Adrenal gland (tissue), 12 donors: ENCODE measurements around the gene ANK3. TPM values are rescaled to one million over a fixed set of nuclear protein-coding genes. Genes with fewer than 3 reads are reported as not detected.

ENCODE experiments used
- DNase-seq, 7 donors: peaks; one replicate each; pipeline ENCODE4 v3.0.0-alpha.2; 2019 to 2020
- H3K27ac ChIP-seq, 5 donors: fragments of 200-600 bp; sonication (generic) in 4 of 5; 1 replicate in 3 of 5; 2 replicates in 2 of 5; pipeline versions ENCODE4 v1.5.1 to v1.8.0; 2016 to 2020; ENCODE audit warnings: mild to moderate bottlenecking in 1 of 5
- H3K27me3 ChIP-seq: fragments of 200-600 bp; 2 replicates; pipeline ENCODE4 v1.8.0; 2021
- H3K36me3 ChIP-seq, 2 donors: fragments of 200-600 bp; replicated peaks in 1 of 2; 1 replicate in 1 of 2; 2 replicates in 1 of 2; pipeline versions ENCODE4 v1.5.1 to v1.8.0; 2018 to 2022
- H3K4me1 ChIP-seq, 2 donors: fragments of 200-600 bp; replicated peaks in 1 of 2; 1 replicate in 1 of 2; 2 replicates in 1 of 2; pipeline versions ENCODE4 v1.5.1 to v1.8.0; 2018 to 2021
- H3K4me3 ChIP-seq, 4 donors: fragments of 200-600 bp; sonication (generic) in 3 of 4; one replicate each; pipeline ENCODE4 v1.5.1; 2016 to 2018
- H3K9me3 ChIP-seq, 3 donors: fragments of 200-600 bp; sonication (generic) in 1 of 3; replicated peaks in 1 of 3; 1 replicate in 2 of 3; 2 replicates in 1 of 3; pipeline versions ENCODE4 v1.5.1 to v1.8.0; 2016 to 2021
- POLR2A ChIP-seq, 2 donors: fragments of 450-650 bp; IDR thresholded peaks; one replicate each; pipeline ENCODE4 v1.6.1; 2017; ENCODE audit warnings: antibody characterized with exemption in 2 of 2, mild to moderate bottlenecking in 2 of 2, moderate library complexity in 1 of 2
- WGBS, 4 donors: extraction: QIAGEN DNeasy Blood & Tissue Kit in 2 of 4; methylation state at CpG; one replicate each; pipeline versions ENCODE4 v1.1.5 to v1.1.7; 2013 to 2017; 5-methylcytosine and 5-hydroxymethylcytosine counted together
- intact Hi-C, 2 donors: fragments of 100-400 bp; cut with DNase I; formaldehyde crosslinking; loops; one replicate each; pipeline versions ENCODE4 v1.14.1 to v1.15.0; 2022 to 2023
- polyA plus RNA-seq, 3 donors: library from polyadenylated mRNA; stranded (reverse); fragments of 200-250 nt in 2 of 3; fragments of 350-450 nt in 1 of 3; fragmentation: Illumina TruSeq in 1 of 3; extraction: RNeasy Lipid Tissue Mini Kit (QIAGEN cat#74804) in 1 of 3; gene quantifications; one replicate each; pipeline ENCODE4 v1.2.3, GENCODE V29; 2013 to 2014
- total RNA-seq, 9 donors: library from RNA; depleted of rRNA in 4 of 9; stranded (reverse); fragments of >200 nt in 4 of 9; fragments of 120-200 nt in 1 of 9; fragmentation: NEBNext Ultra II Directional in 1 of 9; extraction: Animal tissue kit (Norgen Biotek cat#: 25700) in 1 of 9; gene quantifications; one replicate each; pipeline versions ENCODE4 v1.1.0 to v1.2.4, GENCODE V29; 2013 to 2023
- TF ChIP-seq, protein P1 (sequence below), 6 experiments: fragments of 450-650 bp in 4 of 6; fragments of 200-600 bp in 2 of 6; sonication (generic) in 1 of 6; IDR thresholded peaks; 1 replicate in 5 of 6; 2 replicates in 1 of 6; pipeline versions ENCODE4 v1.5.1 to v1.8.0; 2016 to 2021; ENCODE audit warnings: antibody characterized with exemption in 6 of 6, mild to moderate bottlenecking in 2 of 6, moderate library complexity in 1 of 6
- donor health status: healthy with polysubstance abuse.
- donor health status: Bipolar disorder and iron deficiency.
- donor health status: DM: yes; HTN: yes; CAD: no.
- donor health status: DM: no; HTN: no; CAD: no.
- donor health status: DM: no; HTN: no; CAD: no.
- donor health status: DM: yes; HTN: yes; CAD: no.

The ANK3 gene
- total and polyA plus RNA-seq, 12 donors, result 2.6 to 48.1 (median 15.2) TPM

- Histone ChIP-seq H3K27me3 (no peaks in the 10 kb centered on the region), H3K4me3 (no peak overlapping the region), H3K9me3 (no peaks in the 10 kb centered on the region), H3K27ac (no peak overlapping the region), H3K36me3 (no peaks in the 10 kb centered on the region), H3K4me1 (peaks cover 3 to 11% of the 10 kb centered on the region in 2 donors)
- intact Hi-C loops, result no loop called here
- 84 to 95% (median 87%) methylated on average over 3 of the region's 3 CpGs for WGBS, 4 donors
- no peak for DNase-seq
- TF ChIP-seq, protein P1, sequence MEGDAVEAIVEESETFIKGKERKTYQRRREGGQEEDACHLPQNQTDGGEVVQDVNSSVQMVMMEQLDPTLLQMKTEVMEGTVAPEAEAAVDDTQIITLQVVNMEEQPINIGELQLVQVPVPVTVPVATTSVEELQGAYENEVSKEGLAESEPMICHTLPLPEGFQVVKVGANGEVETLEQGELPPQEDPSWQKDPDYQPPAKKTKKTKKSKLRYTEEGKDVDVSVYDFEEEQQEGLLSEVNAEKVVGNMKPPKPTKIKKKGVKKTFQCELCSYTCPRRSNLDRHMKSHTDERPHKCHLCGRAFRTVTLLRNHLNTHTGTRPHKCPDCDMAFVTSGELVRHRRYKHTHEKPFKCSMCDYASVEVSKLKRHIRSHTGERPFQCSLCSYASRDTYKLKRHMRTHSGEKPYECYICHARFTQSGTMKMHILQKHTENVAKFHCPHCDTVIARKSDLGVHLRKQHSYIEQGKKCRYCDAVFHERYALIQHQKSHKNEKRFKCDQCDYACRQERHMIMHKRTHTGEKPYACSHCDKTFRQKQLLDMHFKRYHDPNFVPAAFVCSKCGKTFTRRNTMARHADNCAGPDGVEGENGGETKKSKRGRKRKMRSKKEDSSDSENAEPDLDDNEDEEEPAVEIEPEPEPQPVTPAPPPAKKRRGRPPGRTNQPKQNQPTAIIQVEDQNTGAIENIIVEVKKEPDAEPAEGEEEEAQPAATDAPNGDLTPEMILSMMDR (IDR thresholded peaks at IDR 0.05), result no peak
These were observed 245.6 kb downstream of the ANK3 start for GRCh38 chr10:60144099-60144498.

- no peak for DNase-seq
- WGBS, 4 donors, result 68 to 81% (median 79%) methylated on average over 1 of the region's 1 CpG
- Histone ChIP-seq H3K4me3 (no peak overlapping the region), H3K36me3 (no peaks in the 10 kb centered on the region), H3K4me1 (peaks cover 3 to 7% of the 10 kb centered on the region in 2 donors), H3K9me3 (no peaks in the 10 kb centered on the region), H3K27ac (no peak overlapping the region), H3K27me3 (no peaks in the 10 kb centered on the region)
- intact Hi-C loops, result no loop called here
- TF ChIP-seq POLR2A (IDR thresholded peaks at IDR 0.05), result no peak
- TF ChIP-seq, protein P1 (IDR thresholded peaks at IDR 0.05), result no peak
These were observed 246.9 kb downstream of the ANK3 start for GRCh38 chr10:60142736-60143135.

GRCh38 chr10:60141896-60142559 is 247.6 kb downstream of the ANK3 start:
- no peak for DNase-seq
- no peak overlapping the region for H3K4me3 ChIP-seq
- no peaks in the 10 kb centered on the region for H3K27me3 ChIP-seq
- TF ChIP-seq, protein P1 (IDR thresholded peaks at IDR 0.05), result no peak
- TF ChIP-seq POLR2A (IDR thresholded peaks at IDR 0.05), result no peak
- H3K36me3 ChIP-seq, result no peaks in the 10 kb centered on the region
- peaks cover 3 to 7% of the 10 kb centered on the region in 2 donors for H3K4me1 ChIP-seq
- WGBS, 4 donors, result 90 to 92% (median 92%) methylated on average over 7 of the region's 7 CpGs
- intact Hi-C loops, result no loop called here
- H3K27ac ChIP-seq, result no peak overlapping the region
- H3K9me3 ChIP-seq, result no peaks in the 10 kb centered on the region

GRCh38 chr10:60140651-60141632 is 248.7 kb downstream of the ANK3 start:
- H3K27ac ChIP-seq, result peak overlapping the region in 1 of 5 donors; percentile 6
- no peaks in the 10 kb centered on the region for H3K36me3 ChIP-seq
- H3K4me1 ChIP-seq, result peaks cover 3 to 7% of the 10 kb centered on the region in 2 donors
- intact Hi-C loops, result no loop called here
- WGBS, 4 donors, result 30 to 43% (median 38%) methylated on average over 12 of the region's 12 CpGs
- peak overlapping the region in 1 of 4 donors; percentile 28 for H3K4me3 ChIP-seq
- peak; percentile 30 to 61 (median 43) for DNase-seq
- no peaks in the 10 kb centered on the region for H3K9me3 ChIP-seq
- TF ChIP-seq POLR2A (IDR thresholded peaks at IDR 0.05), result no peak
- TF ChIP-seq, protein P1 (IDR thresholded peaks at IDR 0.05), result no peak
- no peaks in the 10 kb centered on the region for H3K27me3 ChIP-seq
